HG03097 (cell line): ENCODE measurements around the gene OLA1.

ENCODE experiments used
- ATAC-seq: cut with Tn5 transposase; IDR thresholded peaks from one replicate; pipeline ENCODE4 v1.9.1; 2021; ENCODE audit not compliant: unreplicated experiment, low FRiP score

Gene OLA1

GRCh38 chr2:174124181-174124580 is 124.2 kb downstream of the OLA1 start:
- no peak for ATAC-seq

- no peak for ATAC-seq
Observed at GRCh38 chr2:174122185-174122584, 126.1 kb downstream of the OLA1 start.

- ATAC-seq: no peak
Observed at GRCh38 chr2:174121612-174122011, 126.7 kb downstream of the OLA1 start.

- ATAC-seq: no peak
Observed at GRCh38 chr2:174121175-174121574, 127.2 kb downstream of the OLA1 start.

DNA sequence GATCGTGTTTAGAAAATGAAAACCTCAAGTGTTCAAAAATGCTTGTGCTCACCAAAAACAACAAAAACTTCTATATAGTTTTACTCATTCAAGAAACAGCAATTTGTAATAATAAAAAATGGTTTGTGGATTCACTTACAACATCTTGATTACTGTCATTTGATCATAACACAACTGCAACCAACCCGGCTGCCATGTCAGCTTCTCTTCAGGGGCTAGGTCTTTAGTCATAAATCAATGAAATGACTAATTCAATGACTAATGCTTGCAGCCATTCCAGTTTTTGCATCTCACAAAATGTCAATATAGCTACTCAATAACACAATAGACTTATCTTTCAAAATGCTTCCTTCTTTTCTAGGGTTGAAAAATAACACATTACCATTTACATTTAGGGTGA is 128.0 kb downstream of the OLA1 start:
- ATAC-seq: no peak

- no peak for ATAC-seq
Observed at GRCh38 chr2:174117951-174118930, 130.1 kb downstream of the OLA1 start.

- ATAC-seq: no peak
Observed at GRCh38 chr2:174112073-174112472, 136.3 kb downstream of the OLA1 start.

DNA sequence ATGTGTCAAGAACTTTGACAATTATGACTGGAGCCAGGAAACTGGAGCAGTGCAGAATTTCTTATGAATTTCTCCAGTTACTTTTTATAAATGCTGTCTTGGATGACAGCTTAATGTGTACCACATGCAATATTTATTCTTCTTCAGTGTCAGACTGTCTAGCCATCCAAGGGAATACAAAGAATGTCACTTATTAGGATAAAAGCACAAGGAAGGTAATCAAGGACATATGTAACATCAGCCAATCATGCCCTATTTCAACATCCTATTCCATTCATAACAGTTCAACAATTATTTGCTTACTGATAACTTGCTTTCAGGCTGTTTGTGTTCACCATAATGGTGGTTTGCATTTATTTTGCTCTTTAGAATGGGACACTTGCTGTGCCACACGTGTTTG is 139.8 kb downstream of the OLA1 start:
- no peak for ATAC-seq

- no peak for ATAC-seq
Observed at GRCh38 chr2:174106736-174107135, 141.6 kb downstream of the OLA1 start.

DNA sequence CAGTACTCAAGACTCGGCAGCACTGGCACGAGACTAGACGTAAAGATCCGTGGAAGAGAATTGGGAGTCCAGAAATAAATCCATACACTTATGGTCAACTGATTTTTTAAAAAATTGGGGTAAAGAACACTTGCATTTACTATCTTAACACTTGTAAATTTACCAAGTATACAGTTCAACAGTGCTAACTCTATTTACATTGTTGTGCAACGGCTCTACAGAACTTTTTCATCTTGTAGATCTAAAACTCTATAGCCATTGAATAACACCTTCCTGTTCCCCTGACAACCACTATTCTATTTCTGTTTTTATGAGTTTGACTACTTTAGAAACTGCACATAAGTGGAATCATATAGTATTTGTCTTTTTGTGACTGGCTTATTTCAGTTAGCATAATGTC is 153.8 kb downstream of the OLA1 start:
- no peak for ATAC-seq

DNA sequence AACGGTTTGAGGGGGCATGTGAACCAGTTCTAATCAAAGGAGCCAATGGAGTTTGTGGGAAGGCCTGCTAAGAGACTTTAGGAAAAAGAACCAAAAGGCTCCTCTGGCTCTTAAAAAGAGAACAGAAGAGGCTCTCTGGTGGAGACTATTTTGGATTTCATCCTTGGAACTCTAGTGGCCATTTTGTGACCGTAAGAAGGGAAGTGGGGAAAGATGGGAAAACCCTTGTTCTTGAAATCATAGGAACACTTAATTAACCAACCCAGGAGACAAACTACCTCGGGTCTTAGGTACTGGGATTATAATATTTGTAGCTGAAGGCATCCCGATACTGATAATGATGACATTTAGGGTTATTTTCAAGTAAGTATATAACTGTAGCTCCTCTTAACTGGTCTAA is 157.9 kb downstream of the OLA1 start:
- no peak for ATAC-seq

- ATAC-seq: no peak
Observed at GRCh38 chr2:174088706-174089460, 159.4 kb downstream of the OLA1 start.

DNA sequence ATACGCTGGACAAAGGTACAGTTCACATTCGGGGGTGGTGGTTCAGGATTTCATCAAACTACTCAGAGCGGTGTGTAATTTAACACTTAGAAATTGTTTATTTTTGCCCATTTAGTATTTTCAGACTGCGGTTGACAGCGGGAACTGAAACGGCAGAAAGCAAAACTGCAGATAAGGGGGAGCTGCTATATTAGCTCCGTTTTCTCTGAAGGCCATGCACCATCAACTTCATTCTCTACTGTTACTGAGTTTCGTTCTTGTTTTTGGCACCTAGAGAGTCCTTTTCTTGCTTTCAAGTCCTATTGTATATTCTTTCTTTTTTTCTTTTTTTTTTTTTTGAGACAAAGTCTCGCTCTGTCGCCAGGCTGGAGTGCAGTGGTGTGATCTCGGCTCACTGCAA is 161.6 kb downstream of the OLA1 start:
- ATAC-seq: no peak

DNA sequence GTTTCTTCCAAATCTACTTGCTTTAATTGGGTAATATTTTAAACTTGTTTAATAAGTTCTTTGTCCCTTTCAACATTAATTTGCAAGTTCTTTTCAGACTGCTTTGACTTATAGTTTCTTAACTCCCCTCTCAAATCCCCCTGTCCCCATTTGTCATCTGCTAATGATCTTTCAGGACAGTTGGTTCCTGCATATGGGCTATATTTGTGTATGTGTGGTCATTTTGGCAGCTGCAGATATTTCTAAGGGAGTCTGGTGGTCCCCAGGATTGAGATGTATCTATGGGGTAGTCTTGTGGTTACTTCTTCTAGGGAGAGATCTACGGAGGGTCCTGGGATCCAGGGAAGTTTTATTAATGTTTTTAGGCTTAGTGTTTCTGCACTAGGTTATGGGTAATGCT is 162.6 kb downstream of the OLA1 start:
- no peak for ATAC-seq

DNA sequence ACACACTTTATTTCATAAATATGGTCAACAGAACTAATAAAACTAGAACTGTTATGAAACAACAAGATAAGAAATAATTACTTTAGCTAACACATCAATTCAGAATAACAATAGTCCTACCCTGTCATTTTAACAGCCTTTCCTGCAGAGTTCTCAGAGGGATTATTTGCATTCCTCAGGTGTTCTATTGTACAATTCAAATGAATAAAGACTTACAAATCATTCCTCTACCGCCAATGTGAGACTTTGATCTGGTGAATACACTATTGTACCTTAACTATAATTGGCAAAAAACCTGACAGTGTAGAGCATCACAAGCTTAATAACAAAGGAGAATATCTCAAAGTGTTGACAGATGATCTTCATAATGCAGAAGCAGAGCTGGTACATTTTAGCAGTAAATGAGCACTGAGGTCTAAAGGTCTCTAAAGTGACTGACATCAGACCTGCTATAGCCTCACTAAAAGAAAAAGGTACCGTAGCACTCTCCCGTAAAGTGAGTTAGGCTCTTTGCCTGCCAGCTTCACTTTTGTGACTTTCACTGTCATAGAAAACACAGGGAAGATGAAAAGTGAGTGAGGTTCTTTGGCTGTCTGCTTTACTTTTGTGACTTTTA is 164.4 kb downstream of the OLA1 start:
- ATAC-seq: no peak

DNA sequence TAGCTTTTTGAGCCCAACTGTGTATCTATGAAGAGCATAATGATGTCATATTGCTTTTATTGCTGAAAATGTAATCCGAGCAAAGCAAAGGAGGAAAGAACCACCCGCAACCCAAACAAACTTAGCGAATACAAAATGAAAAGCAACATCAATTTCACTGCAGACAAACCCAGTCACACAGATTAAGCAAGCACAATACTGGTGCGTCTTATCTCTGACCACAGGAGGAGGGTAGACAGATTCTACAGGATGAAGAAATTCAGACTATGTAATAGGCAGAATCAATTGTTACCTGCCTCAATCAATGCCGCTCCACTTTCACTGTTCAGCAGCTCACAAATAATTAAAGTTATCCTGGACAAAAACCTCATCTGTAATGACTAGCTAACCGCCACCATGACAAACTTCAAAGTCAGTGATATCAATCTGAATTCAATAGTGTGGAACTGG is 167.6 kb downstream of the OLA1 start:
- no peak for ATAC-seq

- ATAC-seq: no peak
Observed at GRCh38 chr2:174078275-174078674, 170.1 kb downstream of the OLA1 start.

DNA sequence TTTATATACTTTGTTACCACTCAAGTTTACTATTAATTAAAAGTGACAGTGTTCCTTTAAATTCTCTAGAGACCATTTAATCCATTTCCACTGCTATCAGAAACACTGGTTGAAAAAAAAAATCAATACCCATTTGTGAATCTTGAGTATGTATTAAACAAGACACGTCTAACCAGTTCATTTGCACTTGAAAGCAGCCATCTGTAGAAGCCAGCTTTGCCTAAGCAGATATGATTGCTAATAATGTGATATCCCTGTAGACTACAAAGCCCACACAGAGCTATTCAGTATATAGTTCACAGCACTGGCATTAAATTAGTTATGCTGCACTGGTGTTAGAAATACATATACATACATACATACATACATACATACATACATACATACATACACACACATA is 171.4 kb downstream of the OLA1 start:
- ATAC-seq: no peak

GRCh38 chr2:174076040-174076439 is 172.3 kb downstream of the OLA1 start:
- ATAC-seq: no peak

DNA sequence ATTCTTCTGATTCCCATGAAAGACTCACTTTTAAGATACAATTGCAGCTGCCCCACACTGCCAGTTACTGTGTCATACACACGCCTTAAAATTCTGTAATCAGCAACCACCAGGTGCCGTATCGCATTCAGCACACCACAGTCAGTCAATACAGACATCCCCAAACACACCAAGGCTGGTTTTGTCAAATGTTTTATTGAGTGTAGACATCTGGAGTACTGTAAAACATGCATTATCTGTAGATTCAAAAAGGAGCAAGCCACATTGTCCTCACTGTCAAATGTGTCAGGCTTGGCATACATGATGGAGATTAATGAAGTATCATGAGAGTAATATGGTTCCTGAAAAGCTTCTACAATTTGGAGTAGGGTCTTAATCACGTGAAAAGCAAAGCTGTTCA is 173.5 kb downstream of the OLA1 start:
- ATAC-seq: no peak

DNA sequence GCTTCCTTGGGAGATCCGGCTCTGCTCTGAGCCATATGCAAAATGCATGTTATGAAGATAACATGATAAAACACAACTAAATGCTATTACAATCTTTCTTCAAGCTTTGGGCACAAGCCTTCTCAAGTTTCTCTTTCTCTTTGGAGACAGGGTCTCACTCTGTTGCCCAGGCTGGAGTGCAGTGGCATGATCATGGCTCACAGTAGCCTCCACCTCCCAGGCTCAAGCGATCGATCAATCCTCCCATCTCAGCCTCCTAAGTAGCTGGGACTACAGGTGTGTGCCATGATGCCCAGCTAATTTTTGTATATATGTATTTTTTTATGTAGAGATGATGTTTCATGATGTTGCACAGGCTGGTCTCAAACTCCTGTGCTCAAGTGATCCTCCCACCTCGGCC is 175.5 kb downstream of the OLA1 start:
- no peak for ATAC-seq
